Measurements from ENCODE around the gene MLLT6. TPM values are rescaled to one million over a fixed set of nuclear protein-coding genes. Genes with fewer than 3 reads are reported as not detected.

Gene MLLT6
- total RNA-seq, 1 experiment from 2014 or later = 48.0 TPM

GRCh38 chr17:38711792-38712571 lies 6.9 kb downstream of the MLLT6 start:
- no peak overlapping the region for H3K27ac Mint-ChIP-seq
- TF ChIP-seq TEAD4 (CRISPR knock-in tag; IDR thresholded peaks at IDR 0.05) = no peak
- TF ChIP-seq ZNF317 (CRISPR knock-in tag; IDR thresholded peaks at IDR 0.05; ENCODE audit: borderline replicate concordance, low read depth) = no peak
- TF ChIP-seq NFATC4 (CRISPR knock-in tag; IDR thresholded peaks at IDR 0.05) = no peak
- TF ChIP-seq CREB1 (CRISPR knock-in tag; IDR thresholded peaks at IDR 0.05) = no peak
- TF ChIP-seq ZNF263 (CRISPR knock-in tag; IDR thresholded peaks at IDR 0.05; ENCODE audit: low read depth) = no peak
- TF ChIP-seq ZNF232 (CRISPR knock-in tag; IDR thresholded peaks at IDR 0.05) = no peak
- peaks cover 30% of the 10 kb centered on the region for H3K27me3 Mint-ChIP-seq (ENCODE audit: low read depth)
- peaks cover 58% of the 10 kb centered on the region for H3K4me1 Mint-ChIP-seq
- no peak overlapping the region for H3K4me3 Mint-ChIP-seq
- POLR2A ChIA-PET = no interaction called here
- no peak for ATAC-seq
- H3K9me3 Mint-ChIP-seq = no peaks in the 10 kb centered on the region
- 0 out of 2 replicates have a peak, but pooled peaks cover 3% of the 10 kb centered on the region for H3K36me3 Mint-ChIP-seq
- CTCF ChIA-PET = interaction anchor here (2.4 kb wide), 1 partner anchor 23 kb away, joined by 13 read pairs; no protein-coding TSS in a partner anchor
- DNase-seq (ENCODE audit: low spot score) = no peak

GRCh38 chr17:38712593-38712992 lies 7.5 kb downstream of the MLLT6 start:
- TF ChIP-seq FOXJ3 (CRISPR knock-in tag; IDR thresholded peaks at IDR 0.05; ENCODE audit: borderline replicate concordance) (no peak), JAZF1 (CRISPR knock-in tag; IDR thresholded peaks at IDR 0.05) (no peak), NR1H2 (CRISPR knock-in tag; IDR thresholded peaks at IDR 0.05) (no peak), GRHL2 (CRISPR knock-in tag; IDR thresholded peaks at IDR 0.05; ENCODE audit: insufficient replicate concordance, severe bottlenecking) (no peak), ZNF232 (CRISPR knock-in tag; IDR thresholded peaks at IDR 0.05) (no peak), FOXK1 (CRISPR knock-in tag; IDR thresholded peaks at IDR 0.05) (no peak)
- TF ChIP-seq, protein P1, sequence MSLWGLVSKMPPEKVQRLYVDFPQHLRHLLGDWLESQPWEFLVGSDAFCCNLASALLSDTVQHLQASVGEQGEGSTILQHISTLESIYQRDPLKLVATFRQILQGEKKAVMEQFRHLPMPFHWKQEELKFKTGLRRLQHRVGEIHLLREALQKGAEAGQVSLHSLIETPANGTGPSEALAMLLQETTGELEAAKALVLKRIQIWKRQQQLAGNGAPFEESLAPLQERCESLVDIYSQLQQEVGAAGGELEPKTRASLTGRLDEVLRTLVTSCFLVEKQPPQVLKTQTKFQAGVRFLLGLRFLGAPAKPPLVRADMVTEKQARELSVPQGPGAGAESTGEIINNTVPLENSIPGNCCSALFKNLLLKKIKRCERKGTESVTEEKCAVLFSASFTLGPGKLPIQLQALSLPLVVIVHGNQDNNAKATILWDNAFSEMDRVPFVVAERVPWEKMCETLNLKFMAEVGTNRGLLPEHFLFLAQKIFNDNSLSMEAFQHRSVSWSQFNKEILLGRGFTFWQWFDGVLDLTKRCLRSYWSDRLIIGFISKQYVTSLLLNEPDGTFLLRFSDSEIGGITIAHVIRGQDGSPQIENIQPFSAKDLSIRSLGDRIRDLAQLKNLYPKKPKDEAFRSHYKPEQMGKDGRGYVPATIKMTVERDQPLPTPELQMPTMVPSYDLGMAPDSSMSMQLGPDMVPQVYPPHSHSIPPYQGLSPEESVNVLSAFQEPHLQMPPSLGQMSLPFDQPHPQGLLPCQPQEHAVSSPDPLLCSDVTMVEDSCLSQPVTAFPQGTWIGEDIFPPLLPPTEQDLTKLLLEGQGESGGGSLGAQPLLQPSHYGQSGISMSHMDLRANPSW (CRISPR knock-in tag; conservative IDR thresholded peaks at IDR 0.05; ENCODE audit: low read depth) = no peak
- TF ChIP-seq, protein P2, sequence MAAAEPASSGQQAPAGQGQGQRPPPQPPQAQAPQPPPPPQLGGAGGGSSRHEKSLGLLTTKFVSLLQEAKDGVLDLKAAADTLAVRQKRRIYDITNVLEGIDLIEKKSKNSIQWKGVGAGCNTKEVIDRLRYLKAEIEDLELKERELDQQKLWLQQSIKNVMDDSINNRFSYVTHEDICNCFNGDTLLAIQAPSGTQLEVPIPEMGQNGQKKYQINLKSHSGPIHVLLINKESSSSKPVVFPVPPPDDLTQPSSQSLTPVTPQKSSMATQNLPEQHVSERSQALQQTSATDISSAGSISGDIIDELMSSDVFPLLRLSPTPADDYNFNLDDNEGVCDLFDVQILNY (CRISPR knock-in tag; IDR thresholded peaks at IDR 0.05) = no peak
- H3K36me3 Mint-ChIP-seq = 0 out of 2 replicates have a peak, but pooled peaks cover 3% of the 10 kb centered on the region
- peaks cover 54% of the 10 kb centered on the region for H3K4me1 Mint-ChIP-seq
- DNase-seq (ENCODE audit: low spot score) (no peak), ATAC-seq (no peak)
- peaks cover 23% of the 10 kb centered on the region for H3K27me3 Mint-ChIP-seq (ENCODE audit: low read depth)
- no peaks in the 10 kb centered on the region for H3K9me3 Mint-ChIP-seq
- H3K4me3 Mint-ChIP-seq = no peak overlapping the region
- ChIA-PET POLR2A (no interaction called here), CTCF (interaction anchor here (2.4 kb wide), 1 partner anchor 22 kb away, joined by 13 read pairs; no protein-coding TSS in a partner anchor)
- H3K27ac Mint-ChIP-seq = no peak overlapping the region

DNA sequence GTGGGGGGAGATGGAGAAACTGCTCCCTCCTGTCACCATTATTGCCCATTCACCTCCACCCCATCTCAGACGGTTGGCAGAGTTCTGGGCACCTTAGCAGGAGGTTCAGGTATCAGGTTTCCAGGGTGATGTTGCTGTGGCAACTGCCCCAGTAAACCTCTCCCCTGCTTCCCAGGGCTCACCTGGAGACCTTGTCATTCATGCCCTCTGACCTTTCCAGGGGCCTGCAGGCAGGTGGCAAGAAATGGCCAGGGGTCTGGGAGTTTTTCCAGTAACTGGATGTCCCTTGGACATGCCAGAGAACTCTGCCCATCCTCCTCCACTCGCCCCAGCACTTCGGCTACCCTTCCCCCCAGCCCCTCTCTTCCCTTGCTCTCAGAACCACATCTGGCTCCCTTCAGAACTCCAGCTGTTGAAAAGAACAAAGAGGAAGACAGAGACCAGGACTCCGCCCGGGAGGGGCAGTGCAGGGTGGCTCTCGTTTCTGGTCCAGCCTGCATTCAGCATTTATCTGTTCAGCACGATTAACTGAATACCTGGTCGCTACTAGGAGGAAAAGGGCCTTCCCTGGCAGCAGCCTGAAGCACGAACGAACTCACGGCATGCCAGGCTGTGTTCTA lies 8.5 kb downstream of the MLLT6 start:
- no peaks in the 10 kb centered on the region for H3K36me3 Mint-ChIP-seq
- POLR2A ChIA-PET = no interaction called here
- no peak overlapping the region for H3K27ac Mint-ChIP-seq
- peaks cover 55% of the 10 kb centered on the region for H3K4me1 Mint-ChIP-seq
- no peak for TF ChIP-seq GRHL2 (CRISPR knock-in tag; IDR thresholded peaks at IDR 0.05; ENCODE audit: insufficient replicate concordance, severe bottlenecking)
- no peak for TF ChIP-seq MAX (CRISPR knock-in tag; IDR thresholded peaks at IDR 0.05)
- TF ChIP-seq E2F1 (CRISPR knock-in tag; IDR thresholded peaks at IDR 0.05) = no peak
- TF ChIP-seq NFE2L1 (CRISPR knock-in tag; IDR thresholded peaks at IDR 0.05) = no peak
- TF ChIP-seq, protein P3, sequence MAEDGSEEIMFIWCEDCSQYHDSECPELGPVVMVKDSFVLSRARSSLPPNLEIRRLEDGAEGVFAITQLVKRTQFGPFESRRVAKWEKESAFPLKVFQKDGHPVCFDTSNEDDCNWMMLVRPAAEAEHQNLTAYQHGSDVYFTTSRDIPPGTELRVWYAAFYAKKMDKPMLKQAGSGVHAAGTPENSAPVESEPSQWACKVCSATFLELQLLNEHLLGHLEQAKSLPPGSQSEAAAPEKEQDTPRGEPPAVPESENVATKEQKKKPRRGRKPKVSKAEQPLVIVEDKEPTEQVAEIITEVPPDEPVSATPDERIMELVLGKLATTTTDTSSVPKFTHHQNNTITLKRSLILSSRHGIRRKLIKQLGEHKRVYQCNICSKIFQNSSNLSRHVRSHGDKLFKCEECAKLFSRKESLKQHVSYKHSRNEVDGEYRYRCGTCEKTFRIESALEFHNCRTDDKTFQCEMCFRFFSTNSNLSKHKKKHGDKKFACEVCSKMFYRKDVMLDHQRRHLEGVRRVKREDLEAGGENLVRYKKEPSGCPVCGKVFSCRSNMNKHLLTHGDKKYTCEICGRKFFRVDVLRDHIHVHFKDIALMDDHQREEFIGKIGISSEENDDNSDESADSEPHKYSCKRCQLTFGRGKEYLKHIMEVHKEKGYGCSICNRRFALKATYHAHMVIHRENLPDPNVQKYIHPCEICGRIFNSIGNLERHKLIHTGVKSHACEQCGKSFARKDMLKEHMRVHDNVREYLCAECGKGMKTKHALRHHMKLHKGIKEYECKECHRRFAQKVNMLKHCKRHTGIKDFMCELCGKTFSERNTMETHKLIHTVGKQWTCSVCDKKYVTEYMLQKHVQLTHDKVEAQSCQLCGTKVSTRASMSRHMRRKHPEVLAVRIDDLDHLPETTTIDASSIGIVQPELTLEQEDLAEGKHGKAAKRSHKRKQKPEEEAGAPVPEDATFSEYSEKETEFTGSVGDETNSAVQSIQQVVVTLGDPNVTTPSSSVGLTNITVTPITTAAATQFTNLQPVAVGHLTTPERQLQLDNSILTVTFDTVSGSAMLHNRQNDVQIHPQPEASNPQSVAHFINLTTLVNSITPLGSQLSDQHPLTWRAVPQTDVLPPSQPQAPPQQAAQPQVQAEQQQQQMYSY (CRISPR knock-in tag; IDR thresholded peaks at IDR 0.05) = no peak
- TF ChIP-seq SMAD4 (CRISPR knock-in tag; IDR thresholded peaks at IDR 0.05) = no peak
- TF ChIP-seq CREB1 (CRISPR knock-in tag; IDR thresholded peaks at IDR 0.05) = no peak
- TF ChIP-seq OVOL2 (CRISPR knock-in tag; IDR thresholded peaks at IDR 0.05; ENCODE audit: borderline replicate concordance) = no peak
- TF ChIP-seq EMX1 (CRISPR knock-in tag; IDR thresholded peaks at IDR 0.05) = no peak
- TF ChIP-seq, protein P2 (CRISPR knock-in tag; IDR thresholded peaks at IDR 0.05) = no peak
- TF ChIP-seq SMAD3 (CRISPR knock-in tag; IDR thresholded peaks at IDR 0.05; ENCODE audit: borderline replicate concordance) = no peak
- DNase-seq (ENCODE audit: low spot score) (no peak), ATAC-seq (peak; percentile 8)
- H3K27me3 Mint-ChIP-seq (ENCODE audit: low read depth) = peaks cover 14% of the 10 kb centered on the region
- H3K4me3 Mint-ChIP-seq = no peak overlapping the region
- no peaks in the 10 kb centered on the region for H3K9me3 Mint-ChIP-seq
- CTCF ChIA-PET = interaction anchor here (0.5 to 0.7 kb wide), 2 partner anchors 22 kb away, joined by 4 to 5 read pairs; no protein-coding TSS in a partner anchor
